GM21619 (cell line): ENCODE results near the gene CCNK.

Experiments used
- ATAC-seq: cut with Tn5 transposase; IDR thresholded peaks from one replicate; pipeline ENCODE4 v1.9.1; 2021; ENCODE audit not compliant: unreplicated experiment

The CCNK gene

GRCh38 chr14:99532310-99532709, 51.1 kb downstream of the CCNK start:
- ATAC-seq: no peak

GRCh38 chr14:99534333-99534732, 53.1 kb downstream of the CCNK start:
- ATAC-seq: no peak

GRCh38 chr14:99534863-99535262, 53.7 kb downstream of the CCNK start:
- ATAC-seq: no peak

- no peak for ATAC-seq
Observed at GRCh38 chr14:99535448-99535847, 54.2 kb downstream of the CCNK start.

DNA sequence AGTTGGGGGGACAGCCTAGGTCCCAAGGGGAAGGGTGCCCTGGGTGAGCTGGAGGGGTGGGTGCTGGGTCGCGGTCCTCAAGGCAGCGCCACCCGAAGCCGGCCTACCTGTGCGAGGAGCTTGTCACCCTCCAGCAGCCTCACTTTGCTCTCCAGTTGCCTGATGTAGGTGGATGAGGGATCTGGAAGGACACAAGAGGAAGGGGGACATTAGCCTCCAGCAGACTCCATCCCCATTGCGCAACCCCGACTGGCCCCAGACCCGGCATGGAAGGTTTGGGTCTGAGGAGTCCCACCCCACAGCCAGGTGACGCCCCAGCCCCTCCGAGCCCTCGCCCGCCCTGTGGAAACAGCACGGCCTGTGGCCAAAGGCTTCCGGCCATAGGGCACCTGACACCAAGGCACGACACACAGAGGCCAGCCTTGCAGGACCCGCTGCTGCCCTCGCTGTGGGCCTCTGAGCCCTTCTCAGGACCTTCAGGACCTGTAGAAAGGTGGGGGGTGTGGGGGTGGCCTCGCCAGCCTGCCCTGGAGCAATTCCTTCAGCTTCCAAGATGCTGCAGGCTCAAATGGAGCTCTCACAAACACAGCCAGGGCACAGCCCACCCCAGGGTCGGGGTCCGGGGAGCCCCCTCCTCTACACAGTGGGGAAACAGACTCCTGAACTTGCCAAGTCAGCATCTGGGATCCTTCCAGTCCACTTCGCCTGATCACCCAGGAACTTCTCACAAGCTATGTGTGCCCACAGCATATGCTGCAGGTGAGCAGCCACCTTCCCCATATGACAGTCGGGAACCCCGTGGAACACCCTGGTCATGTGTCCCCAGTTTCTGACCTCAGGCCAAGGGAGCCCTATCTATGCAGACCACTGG, 54.9 kb downstream of the CCNK start:
- ATAC-seq: no peak

- ATAC-seq: no peak
Observed at GRCh38 chr14:99537399-99537798, 56.2 kb downstream of the CCNK start.

GRCh38 chr14:99538275-99538674, 57.1 kb downstream of the CCNK start:
- ATAC-seq: no peak

GRCh38 chr14:99538733-99539132, 57.5 kb downstream of the CCNK start:
- ATAC-seq: no peak

GRCh38 chr14:99539491-99539890, 58.3 kb downstream of the CCNK start:
- no peak for ATAC-seq

- ATAC-seq: no peak
Observed at GRCh38 chr14:99540196-99541032, 59.2 kb downstream of the CCNK start.

DNA sequence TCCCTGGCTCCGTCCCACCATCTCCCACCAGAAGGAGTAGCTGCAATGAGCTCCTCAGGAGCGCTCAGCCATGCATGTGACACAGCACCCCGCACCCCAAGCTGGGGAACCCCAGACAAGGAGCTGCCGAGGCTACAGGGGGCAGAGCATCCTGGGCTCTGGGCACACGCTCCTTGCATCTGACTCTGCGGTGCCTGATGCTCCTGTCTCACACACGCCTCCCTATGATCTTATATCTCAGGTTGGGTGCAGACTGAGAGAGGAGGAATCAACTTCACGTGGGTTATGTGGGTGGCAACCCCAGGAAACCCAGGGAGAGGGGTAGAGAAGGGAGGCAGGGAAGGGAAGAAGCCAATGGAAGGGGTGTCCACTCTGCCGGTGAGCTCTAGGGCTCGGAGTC, 60.0 kb downstream of the CCNK start:
- ATAC-seq: no peak

GRCh38 chr14:99541677-99542470, 60.7 kb downstream of the CCNK start:
- no peak for ATAC-seq

GRCh38 chr14:99542566-99542965, 61.4 kb downstream of the CCNK start:
- no peak for ATAC-seq

GRCh38 chr14:99543370-99543769, 62.2 kb downstream of the CCNK start:
- ATAC-seq: no peak

DNA sequence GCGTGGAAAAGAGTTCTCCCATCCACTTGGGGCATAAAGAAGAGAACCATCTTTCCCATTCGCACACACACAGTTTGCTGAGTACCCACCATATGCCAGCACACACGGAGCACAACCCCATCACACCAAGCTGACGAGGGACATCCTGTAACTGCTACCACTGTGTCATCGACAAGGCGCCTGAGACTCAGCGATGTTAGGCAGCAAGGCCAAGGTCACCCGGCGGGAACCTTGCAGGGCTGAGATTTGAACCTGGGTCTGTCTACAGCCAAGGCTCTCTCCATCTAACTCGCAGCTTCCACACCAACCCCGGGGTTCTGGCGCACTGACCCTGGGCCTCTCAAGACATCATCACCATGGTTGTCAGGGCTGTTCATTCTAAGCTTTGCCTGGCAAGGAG, 62.8 kb downstream of the CCNK start:
- no peak for ATAC-seq

DNA sequence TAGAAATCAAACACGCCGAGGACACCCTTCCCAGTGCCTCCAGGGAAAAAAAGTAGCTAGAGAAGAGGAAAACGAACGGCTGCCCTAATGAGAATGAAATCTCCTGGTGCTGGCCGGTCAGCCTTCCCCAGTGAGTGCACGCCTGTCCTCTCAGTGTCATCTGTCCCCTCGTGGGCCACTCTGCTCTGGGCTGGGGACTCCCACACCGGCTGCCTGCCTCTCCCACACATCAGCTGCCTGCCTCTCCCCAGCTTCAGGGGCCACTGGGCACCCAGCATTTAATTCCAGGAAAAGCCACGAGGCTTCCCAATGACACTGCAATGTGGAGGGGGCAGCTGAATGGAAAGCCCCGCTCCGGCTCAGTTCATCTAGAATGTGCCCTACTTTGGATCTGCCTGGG, 63.8 kb downstream of the CCNK start:
- no peak for ATAC-seq

DNA sequence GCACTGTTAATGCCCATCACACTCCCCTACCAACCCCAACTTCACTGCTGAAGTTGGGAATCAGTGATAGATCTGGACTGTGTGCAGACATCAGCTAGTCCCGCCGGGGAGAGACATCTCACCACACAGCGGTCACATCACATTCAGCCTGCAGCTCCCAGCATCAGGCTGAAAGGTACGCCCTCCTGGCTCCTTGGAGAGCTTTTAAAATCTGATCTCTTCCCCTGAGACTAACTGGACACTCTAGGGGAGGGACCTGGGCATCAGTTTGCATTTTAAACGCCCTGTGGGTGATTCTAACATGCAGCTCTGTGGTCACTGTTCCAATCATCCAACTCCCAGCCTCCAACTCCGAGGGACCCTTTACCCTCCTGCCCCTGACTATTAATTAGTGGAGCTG, 64.4 kb downstream of the CCNK start:
- ATAC-seq: no peak

DNA sequence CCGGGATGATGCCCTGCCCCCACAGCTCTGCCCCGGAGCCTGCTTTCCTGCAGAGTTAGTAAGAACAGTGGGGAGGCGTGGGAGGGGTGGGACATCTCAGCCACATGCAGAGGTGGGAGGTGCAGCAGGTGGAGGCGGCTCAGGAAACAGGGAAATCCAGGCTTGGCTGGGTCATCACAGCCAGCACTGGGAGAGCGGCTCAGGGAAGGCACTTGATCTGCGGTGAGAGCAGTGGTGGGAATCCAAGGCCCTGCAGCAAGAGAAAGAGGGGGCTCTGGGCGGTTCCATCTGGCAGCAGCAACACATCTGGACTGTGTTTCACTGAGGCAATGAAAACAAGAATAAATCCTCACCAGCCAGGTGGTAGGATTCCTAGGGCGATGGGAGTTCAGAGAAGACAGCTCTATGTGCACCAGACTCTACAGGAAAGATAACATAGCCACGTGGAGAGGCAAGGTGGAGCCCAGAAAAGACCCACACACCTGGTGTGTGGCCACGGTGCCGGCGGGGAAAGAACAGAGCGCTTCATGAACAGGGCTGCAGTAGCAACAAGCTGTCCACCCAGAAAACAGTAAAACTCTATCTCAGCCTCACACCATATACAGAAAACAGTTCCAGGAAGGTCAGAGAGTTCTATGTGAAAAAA, 65.1 kb downstream of the CCNK start:
- no peak for ATAC-seq

DNA sequence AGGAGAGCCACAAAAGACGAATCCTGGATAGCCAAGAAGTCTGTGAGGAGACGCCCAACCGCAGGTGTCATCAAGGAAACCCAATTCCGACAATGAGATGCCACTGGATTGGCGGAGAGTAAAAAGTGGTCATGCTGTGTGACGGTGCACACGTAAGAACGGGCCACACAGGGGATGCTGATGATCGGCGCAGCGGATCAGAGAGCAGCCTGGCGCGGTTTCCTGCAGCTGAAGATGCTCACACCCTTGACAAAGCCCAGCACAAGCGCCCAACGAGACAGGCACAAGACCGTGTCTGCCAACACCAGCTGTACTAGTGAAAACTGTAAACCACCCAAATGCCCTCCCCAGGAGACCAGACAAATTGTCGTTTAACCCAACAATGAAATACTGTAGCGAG, 67.0 kb downstream of the CCNK start:
- no peak for ATAC-seq

GRCh38 chr14:99548871-99549515, 67.8 kb downstream of the CCNK start:
- no peak for ATAC-seq
